ENCODE measurements around the gene HELZ. TPM values are rescaled to one million over a fixed set of nuclear protein-coding genes. Genes with fewer than 3 reads are reported as not detected.

HELZ gene
- total and polyA plus RNA-seq, 2 of the 8 experiments (the other 6 are each of a cell fraction or from before 2014, with no cell fraction given): 10.0 to 48.7 TPM

GRCh38 chr17:67145183-67145805 lies 99.7 kb downstream of the HELZ start (continued):
- TF ChIP-seq CHD7 (IDR thresholded peaks at IDR 0.05; ENCODE audit: insufficient replicate concordance, low read length) (peak; percentile 57), SRF (IDR thresholded peaks at IDR 0.05; ENCODE audit: low read depth, low read length) (no peak)
